Lower leg skin (tissue), 4 donors: Measurements from ENCODE around the gene MATN1. TPM values are rescaled to one million over a fixed set of nuclear protein-coding genes. Genes with fewer than 3 reads are reported as not detected.
"Not testable (repeated sequence)": the region's sequence is repeated elsewhere in the genome, so short reads cannot be mapped to it uniquely, and the experiment has no call there.

ENCODE experiments used
- DNase-seq, 2 donors: peaks; one replicate each; pipeline ENCODE4 v3.0.0-alpha.2; 2019; ENCODE audit warnings: low spot score in 2 of 2
- H3K4me3 ChIP-seq: fragments of 200-600 bp; sonication (generic); 2 replicates; pipeline ENCODE4 v1.5.1; 2017; ENCODE audit warnings: mild to moderate bottlenecking, low read depth; ENCODE audit not compliant: poor library complexity, severe bottlenecking
- CTCF ChIP-seq, 3 donors: fragments of 450-650 bp; IDR thresholded peaks; one replicate each; pipeline ENCODE4 v1.5.1; 2016; ENCODE audit warnings: antibody characterized with exemption in 3 of 3, mild to moderate bottlenecking in 3 of 3, moderate library complexity in 2 of 3
- POLR2A ChIP-seq, 2 donors: fragments of 450-650 bp; IDR thresholded peaks; one replicate each; pipeline ENCODE4 v1.6.1; 2016 to 2017; ENCODE audit warnings: antibody characterized with exemption in 2 of 2, mild to moderate bottlenecking in 1 of 2, moderate library complexity in 1 of 2
- WGBS, 2 donors: methylation state at CpG; one replicate each; pipeline ENCODE4 v1.1.5; 2018; 5-methylcytosine and 5-hydroxymethylcytosine counted together
- intact Hi-C: fragments of 100-400 bp; cut with DNase I; formaldehyde crosslinking; loops from one replicate; pipeline ENCODE4 v1.15.0; 2023; ENCODE audit warnings: low total_unique reads
- total RNA-seq, 4 donors: library from RNA; depleted of rRNA; stranded (reverse); fragments of >200 nt; gene quantifications; one replicate each; pipeline ENCODE4 v1.1.0, GENCODE V29; 2016

MATN1 gene
- total RNA-seq, 4 donors from 2014 or later: not detected

DNA sequence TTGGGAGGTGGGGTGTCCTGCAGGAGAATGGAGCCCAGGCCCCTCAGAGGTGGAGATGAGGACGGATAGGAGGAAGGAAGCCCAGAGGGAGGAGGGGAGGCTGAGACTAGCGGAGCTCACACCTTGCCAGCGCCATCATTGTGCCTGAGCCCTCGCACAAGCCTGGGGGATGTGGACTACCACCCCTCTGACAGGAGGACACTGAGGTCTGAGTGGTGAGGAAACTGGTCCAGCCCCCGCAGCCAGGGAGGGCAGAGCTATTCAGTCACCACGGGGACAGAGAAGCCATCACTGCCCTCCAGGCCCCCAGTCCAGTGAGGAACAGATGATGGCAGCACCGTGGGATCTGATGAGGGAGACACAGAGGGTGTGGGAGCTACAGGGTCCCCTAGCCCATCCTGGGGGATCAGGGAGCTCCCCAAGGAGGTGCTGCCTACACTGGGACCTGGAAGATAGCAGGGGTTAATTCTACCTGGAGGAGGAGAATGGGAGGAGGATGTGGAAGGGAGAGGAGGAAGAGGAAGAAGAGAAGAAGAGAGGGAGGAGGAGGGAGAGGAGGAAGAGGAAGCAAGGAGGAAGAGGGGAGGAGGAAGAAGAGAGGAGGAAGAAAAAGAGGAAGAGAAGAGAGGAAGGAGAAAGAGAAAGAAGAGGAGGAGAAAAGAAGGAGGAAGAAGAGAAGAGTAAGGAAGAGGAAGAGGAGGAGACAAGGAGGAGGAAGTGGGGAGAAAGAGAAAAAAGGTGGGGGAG lies 31.0 kb downstream of the MATN1 start:
- no peak overlapping the region for H3K4me3 ChIP-seq
- TF ChIP-seq POLR2A (IDR thresholded peaks at IDR 0.05) (no peak), CTCF (IDR thresholded peaks at IDR 0.05) (no peak)
- 73 to 75% methylated on average over 7 of the region's 7 CpGs for WGBS, 2 donors
- intact Hi-C loops: no loop called here
- peak in 1 of 2 donors; percentile 70 for DNase-seq

DNA sequence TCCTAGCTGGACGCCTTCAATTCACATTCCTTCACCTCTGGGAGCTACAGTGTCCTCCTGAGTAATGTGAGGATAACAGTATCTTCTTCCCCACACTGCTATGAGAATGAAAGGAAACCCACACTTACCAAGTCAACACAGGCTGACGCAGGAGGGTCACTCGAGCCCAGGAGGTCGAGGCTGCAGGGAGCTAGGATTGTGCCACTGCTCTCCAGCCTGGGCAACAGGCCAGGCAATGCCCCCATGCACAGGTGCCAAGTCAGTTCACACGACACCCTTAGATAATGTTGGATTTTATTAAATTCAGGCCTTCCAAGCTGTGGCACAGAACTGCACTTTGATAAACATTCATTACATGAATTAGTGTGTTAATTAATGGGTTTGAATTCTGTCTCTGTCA lies 31.9 kb downstream of the MATN1 start:
- peak in 1 of 2 donors; percentile 49 for DNase-seq
- intact Hi-C loops: no loop called here
- TF ChIP-seq CTCF (IDR thresholded peaks at IDR 0.05) (no peak), POLR2A (IDR thresholded peaks at IDR 0.05) (no peak)
- H3K4me3 ChIP-seq: no peak overlapping the region
- WGBS, 2 donors: 72 to 84% methylated on average over 5 of the region's 5 CpGs

- intact Hi-C loops: no loop called here
- H3K4me3 ChIP-seq: no peak overlapping the region
- DNase-seq: peak in 1 of 2 donors; percentile 26
- 48 to 54% methylated on average over 7 of the region's 7 CpGs for WGBS, 2 donors
- no peak for TF ChIP-seq CTCF (IDR thresholded peaks at IDR 0.05)
- TF ChIP-seq POLR2A (IDR thresholded peaks at IDR 0.05): no peak
Observed at GRCh38 chr1:30689901-30690645, 33.3 kb downstream of the MATN1 start.

- TF ChIP-seq CTCF (IDR thresholded peaks at IDR 0.05): no peak
- TF ChIP-seq POLR2A (IDR thresholded peaks at IDR 0.05): no peak
- WGBS, 2 donors: 81 to 84% methylated on average over 10 to 11 of the region's 11 CpGs
- H3K4me3 ChIP-seq: no peak overlapping the region
- DNase-seq: peak in 1 of 2 donors; percentile 76
- intact Hi-C loops: no loop called here
Observed at GRCh38 chr1:30688920-30689794, 34.2 kb downstream of the MATN1 start.

- DNase-seq: peak in 1 of 2 donors; percentile 64
- intact Hi-C loops, H3K4me3 ChIP-seq: not testable (repeated sequence)
- WGBS, 2 donors: 94 to 97% methylated on average over 9 of the region's 9 CpGs
Observed at GRCh38 chr1:30688516-30688915, 34.9 kb downstream of the MATN1 start.
